GM18511 (cell line): ENCODE results near the gene IVL.

Source experiments
- ATAC-seq: cut with Tn5 transposase; IDR thresholded peaks from one replicate; pipeline ENCODE4 v1.9.1; 2021; ENCODE audit warnings: mild to moderate bottlenecking, moderate library complexity; ENCODE audit not compliant: unreplicated experiment

IVL gene

GRCh38 chr1:152886758-152887409 lies 21.5 kb upstream of the IVL start:
- ATAC-seq: no peak

GRCh38 chr1:152888126-152888525 lies 20.2 kb upstream of the IVL start:
- ATAC-seq: no peak

GRCh38 chr1:152899027-152899426 lies 9.3 kb upstream of the IVL start:
- ATAC-seq: no peak

GRCh38 chr1:152899883-152900282 lies 8.5 kb upstream of the IVL start:
- ATAC-seq: no peak

- ATAC-seq: no peak
Observed at GRCh38 chr1:152901631-152902030, 6.7 kb upstream of the IVL start.

- ATAC-seq: no peak
Observed at GRCh38 chr1:152902636-152903035, 5.7 kb upstream of the IVL start.

- no peak for ATAC-seq
Observed at GRCh38 chr1:152904688-152905440, 3.5 kb upstream of the IVL start.

- no peak for ATAC-seq
Observed at GRCh38 chr1:152906023-152906565, 2.3 kb upstream of the IVL start.

- ATAC-seq: no peak
Observed at GRCh38 chr1:152909206-152909605, 860 bp downstream of the IVL start.

GRCh38 chr1:152912471-152912870 lies 4.1 kb downstream of the IVL start:
- ATAC-seq: no peak

- no peak for ATAC-seq
Observed at GRCh38 chr1:152912900-152913299, 4.6 kb downstream of the IVL start.

- ATAC-seq: no peak
Observed at GRCh38 chr1:152917794-152918193, 9.4 kb downstream of the IVL start.

- ATAC-seq: no peak
Observed at GRCh38 chr1:152919071-152919470, 10.7 kb downstream of the IVL start.

GRCh38 chr1:152924191-152924590 lies 15.8 kb downstream of the IVL start:
- no peak for ATAC-seq

GRCh38 chr1:152926091-152926490 lies 17.7 kb downstream of the IVL start:
- ATAC-seq: no peak

GRCh38 chr1:152928671-152929070 lies 20.3 kb downstream of the IVL start:
- no peak for ATAC-seq

GRCh38 chr1:152932170-152932811 lies 23.9 kb downstream of the IVL start:
- no peak for ATAC-seq

GRCh38 chr1:152933196-152933595 lies 24.9 kb downstream of the IVL start:
- ATAC-seq: no peak

GRCh38 chr1:152940614-152941013 lies 32.3 kb downstream of the IVL start:
- ATAC-seq: no peak

GRCh38 chr1:152941037-152941711 lies 32.8 kb downstream of the IVL start:
- ATAC-seq: no peak

GRCh38 chr1:152942161-152942560 lies 33.8 kb downstream of the IVL start:
- no peak for ATAC-seq
